Astrocyte (in vitro differentiated cells and primary cell): Measurements from ENCODE around the gene C1QTNF1. TPM values are rescaled to one million over a fixed set of nuclear protein-coding genes. Genes with fewer than 3 reads are reported as not detected.

Source experiments
- DNase-seq: peaks from one replicate; pipeline ENCODE4 v3.0.0-alpha.2; 2010; ENCODE audit warnings: low read depth
- FAIRE-seq: peaks from 2 replicates; lab custom pipeline; 2011; peaks lifted over from hg19 to GRCh38; lab: Jason Lieb, UNC
- H2AFZ ChIP-seq: 2 replicates; pipeline ENCODE4 v1.6.0; 2012; ENCODE audit warnings: low read depth, low read length, inconsistent platforms
- H3K27ac ChIP-seq: 2 replicates; pipeline ENCODE4 v1.5.1; 2011; ENCODE audit warnings: low read depth, low read length, inconsistent platforms
- H3K27me3 ChIP-seq: 2 replicates; pipeline ENCODE4 v1.6.0; 2011; ENCODE audit warnings: low read length, inconsistent platforms; ENCODE audit not compliant: insufficient read depth
- H3K36me3 ChIP-seq: 2 replicates; pipeline ENCODE4 v1.5.1; 2011; ENCODE audit warnings: low read length, inconsistent platforms; ENCODE audit not compliant: insufficient read depth
- H3K4me1 ChIP-seq: 2 replicates; pipeline ENCODE4 v1.5.1; 2011; ENCODE audit warnings: low read length, inconsistent platforms; ENCODE audit not compliant: insufficient read depth
- H3K4me2 ChIP-seq: 2 replicates; pipeline ENCODE4 v1.6.0; 2012; ENCODE audit warnings: low read length, inconsistent platforms
- H3K4me3 ChIP-seq: 2 replicates; pipeline ENCODE4 v1.5.1; 2011; ENCODE audit warnings: low read depth, mild to moderate bottlenecking, low read length, inconsistent platforms; ENCODE audit not compliant: insufficient read depth
- H3K79me2 ChIP-seq: 2 replicates; pipeline ENCODE4 v1.6.0; 2012; ENCODE audit warnings: mild to moderate bottlenecking, low read length, inconsistent platforms; ENCODE audit not compliant: insufficient read depth
- H3K9ac ChIP-seq: 2 replicates; pipeline ENCODE4 v1.6.0; 2012; ENCODE audit warnings: mild to moderate bottlenecking, low read length, inconsistent platforms
- H3K9me3 ChIP-seq: 2 replicates; pipeline ENCODE4 v1.5.1; 2012; ENCODE audit warnings: low read depth, mild to moderate bottlenecking, low read length, inconsistent platforms; ENCODE audit not compliant: insufficient read depth
- H4K20me1 ChIP-seq: 2 replicates; pipeline ENCODE4 v1.6.0; 2012; ENCODE audit warnings: low read length, inconsistent platforms; ENCODE audit not compliant: insufficient read depth
- H3K27ac Mint-ChIP-seq: one replicate; pipeline ENCODE4 v1.8.0; 2021; ENCODE audit warnings: mild to moderate bottlenecking, mixed read lengths; ENCODE audit not compliant: unreplicated experiment
- H3K27me3 Mint-ChIP-seq: one replicate; pipeline ENCODE4 v1.8.0; 2021; ENCODE audit warnings: low read depth, mixed read lengths; ENCODE audit not compliant: unreplicated experiment
- H3K36me3 Mint-ChIP-seq: one replicate; pipeline ENCODE4 v1.8.0; 2021; ENCODE audit warnings: low read depth, mixed read lengths; ENCODE audit not compliant: unreplicated experiment
- H3K4me1 Mint-ChIP-seq: one replicate; pipeline ENCODE4 v1.8.0; 2021; ENCODE audit warnings: low read depth, mixed read lengths; ENCODE audit not compliant: unreplicated experiment
- H3K4me3 Mint-ChIP-seq: one replicate; pipeline ENCODE4 v1.8.0; 2021; ENCODE audit warnings: mild to moderate bottlenecking, moderate library complexity, mixed read lengths; ENCODE audit not compliant: unreplicated experiment
- H3K9me3 Mint-ChIP-seq: one replicate; pipeline ENCODE4 v1.8.0; 2021; ENCODE audit warnings: mild to moderate bottlenecking, mixed read lengths; ENCODE audit not compliant: unreplicated experiment
- EZH2 ChIP-seq: IDR thresholded peaks from 2 replicates; pipeline ENCODE4 v1.6.1; 2012; ENCODE audit warnings: mild to moderate bottlenecking, low read length, inconsistent platforms; ENCODE audit not compliant: insufficient read depth
- total RNA-seq: library from RNA; stranded (reverse); gene quantifications from 2 replicates; pipeline ENCODE4 v1.2.1, GENCODE V29; 2021
- TF ChIP-seq, protein P1 (sequence below): IDR thresholded peaks from 2 replicates; pipeline ENCODE4 v1.5.1; 2011; ENCODE audit warnings: low read depth, mild to moderate bottlenecking, inconsistent platforms, low read length, moderate library complexity; ENCODE audit not compliant: insufficient read depth

C1QTNF1 gene
- total RNA-seq, 1 donor from 2014 or later = 2.2 TPM

- Histone ChIP-seq H2AFZ (no peak overlapping the region), H3K4me1 (no peaks in the 10 kb centered on the region), H3K27me3 (no peaks in the 10 kb centered on the region), H3K9me3 (no peaks in the 10 kb centered on the region), H3K4me3 (no peak overlapping the region), H3K79me2 (peaks cover 77% of the 10 kb centered on the region), H3K27ac (no peak overlapping the region), H4K20me1 (peaks cover 87% of the 10 kb centered on the region), H3K36me3 (peaks cover 1% of the 10 kb centered on the region), H3K4me2 (no peak overlapping the region), H3K9ac (no peak overlapping the region)
- FAIRE-seq (no peak), DNase-seq (no peak)
- no peak overlapping the region for H3K4me3 Mint-ChIP-seq
- H3K9me3 Mint-ChIP-seq = no peaks in the 10 kb centered on the region
- no peak overlapping the region for H3K27ac Mint-ChIP-seq
- peaks cover 16% of the 10 kb centered on the region for H3K36me3 Mint-ChIP-seq
- peaks cover 2% of the 10 kb centered on the region for H3K4me1 Mint-ChIP-seq
- H3K27me3 Mint-ChIP-seq = no peaks in the 10 kb centered on the region
- TF ChIP-seq, protein P1, sequence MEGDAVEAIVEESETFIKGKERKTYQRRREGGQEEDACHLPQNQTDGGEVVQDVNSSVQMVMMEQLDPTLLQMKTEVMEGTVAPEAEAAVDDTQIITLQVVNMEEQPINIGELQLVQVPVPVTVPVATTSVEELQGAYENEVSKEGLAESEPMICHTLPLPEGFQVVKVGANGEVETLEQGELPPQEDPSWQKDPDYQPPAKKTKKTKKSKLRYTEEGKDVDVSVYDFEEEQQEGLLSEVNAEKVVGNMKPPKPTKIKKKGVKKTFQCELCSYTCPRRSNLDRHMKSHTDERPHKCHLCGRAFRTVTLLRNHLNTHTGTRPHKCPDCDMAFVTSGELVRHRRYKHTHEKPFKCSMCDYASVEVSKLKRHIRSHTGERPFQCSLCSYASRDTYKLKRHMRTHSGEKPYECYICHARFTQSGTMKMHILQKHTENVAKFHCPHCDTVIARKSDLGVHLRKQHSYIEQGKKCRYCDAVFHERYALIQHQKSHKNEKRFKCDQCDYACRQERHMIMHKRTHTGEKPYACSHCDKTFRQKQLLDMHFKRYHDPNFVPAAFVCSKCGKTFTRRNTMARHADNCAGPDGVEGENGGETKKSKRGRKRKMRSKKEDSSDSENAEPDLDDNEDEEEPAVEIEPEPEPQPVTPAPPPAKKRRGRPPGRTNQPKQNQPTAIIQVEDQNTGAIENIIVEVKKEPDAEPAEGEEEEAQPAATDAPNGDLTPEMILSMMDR = no peak
- no peak for TF ChIP-seq EZH2
These were observed 22.6 kb upstream of the C1QTNF1 start for GRCh38 chr17:79001190-79002020.

- Histone ChIP-seq H3K27ac (no peak overlapping the region), H3K9me3 (no peaks in the 10 kb centered on the region), H3K4me2 (no peak overlapping the region), H3K9ac (no peak overlapping the region), H4K20me1 (peaks cover 88% of the 10 kb centered on the region), H3K79me2 (peaks cover 82% of the 10 kb centered on the region), H3K27me3 (no peaks in the 10 kb centered on the region), H2AFZ (no peak overlapping the region), H3K36me3 (no peaks in the 10 kb centered on the region), H3K4me1 (no peaks in the 10 kb centered on the region), H3K4me3 (no peak overlapping the region)
- Mint-ChIP-seq H3K4me3 (no peak overlapping the region), H3K27me3 (no peaks in the 10 kb centered on the region), H3K36me3 (peaks cover 17% of the 10 kb centered on the region), H3K4me1 (peaks cover 3% of the 10 kb centered on the region), H3K27ac (peak overlapping the region; percentile 0), H3K9me3 (no peaks in the 10 kb centered on the region)
- TF ChIP-seq, protein P1 = no peak
- TF ChIP-seq EZH2 = no peak
- no peak for FAIRE-seq
- no peak for DNase-seq
These were observed 21.7 kb upstream of the C1QTNF1 start for GRCh38 chr17:79002291-79002690.
